Gastrocnemius medialis (tissue), 4 donors: ENCODE measurements around the gene LMNTD1. TPM values are rescaled to one million over a fixed set of nuclear protein-coding genes. Genes with fewer than 3 reads are reported as not detected.

Experiments used
- ATAC-seq, 2 donors: fragments of 150-250 bp; one replicate each; pipeline ENCODE4 v1.9.1; 2016
- DNase-seq, 2 donors: peaks; one replicate each; pipeline ENCODE4 v3.0.0-alpha.2; 2019
- H3K27ac ChIP-seq, 4 donors: fragments of 200-600 bp; sonication (generic); 1 replicate in 1 of 4; 2 replicates in 3 of 4; pipeline ENCODE4 v1.5.1; 2016 to 2018; ENCODE audit warnings: mild to moderate bottlenecking in 2 of 4, moderate library complexity in 1 of 4
- H3K27me3 ChIP-seq, 3 donors: fragments of 200-600 bp; sonication (generic) in 2 of 3; 1 replicate in 1 of 3; 2 replicates in 2 of 3; pipeline versions ENCODE4 v1.5.1 to v1.6.0; 2016 to 2019; ENCODE audit warnings: mild to moderate bottlenecking in 1 of 3, moderate library complexity in 1 of 3
- H3K36me3 ChIP-seq, 2 donors: fragments of 200-600 bp; sonication (generic) in 1 of 2; one replicate each; pipeline ENCODE4 v1.5.1; 2017 to 2018
- H3K4me1 ChIP-seq, 2 donors: fragments of 200-600 bp; sonication (generic) in 1 of 2; one replicate each; pipeline ENCODE4 v1.5.1; 2016 to 2017; ENCODE audit warnings: mild to moderate bottlenecking in 2 of 2
- H3K4me3 ChIP-seq, 4 donors: fragments of 200-600 bp; sonication (generic) in 3 of 4; 1 replicate in 1 of 4; 2 replicates in 3 of 4; pipeline ENCODE4 v1.5.1; 2016 to 2019; ENCODE audit warnings: mild to moderate bottlenecking in 2 of 4
- H3K9me3 ChIP-seq, 3 donors: fragments of 200-600 bp; sonication (generic) in 2 of 3; 1 replicate in 1 of 3; 2 replicates in 2 of 3; pipeline ENCODE4 v1.5.1; 2016 to 2019
- POLR2A ChIP-seq, 2 donors: fragments of 450-650 bp; IDR thresholded peaks; one replicate each; pipeline ENCODE4 v1.6.1; 2017; ENCODE audit warnings: antibody characterized with exemption in 2 of 2, mild to moderate bottlenecking in 2 of 2, moderate library complexity in 2 of 2
- in situ Hi-C, 4 donors: fragments of 200-750 bp; cut with MboI; loops; one replicate each; pipeline versions ENCODE4 v1.15.0 to v1.8.0; 2017; ENCODE audit warnings: low sequenced_read_pairs in 4 of 4
- intact Hi-C: fragments of 100-400 bp; cut with DNase I; formaldehyde crosslinking; loops from one replicate; pipeline ENCODE4 v1.15.1; 2023; ENCODE audit warnings: low total_unique reads
- total RNA-seq, 4 donors: library from RNA; depleted of rRNA; stranded (reverse); fragments of >200 nt; gene quantifications; one replicate each; pipeline versions ENCODE4 v1.1.0 to v1.2.3, GENCODE V29; 2016
- TF ChIP-seq, protein P1 (sequence below), 5 experiments: fragments of 450-650 bp in 3 of 5; fragments of 200-600 bp in 2 of 5; sonication (generic) in 2 of 5; IDR thresholded peaks in 4 of 5; conservative IDR thresholded peaks in 1 of 5; 1 replicate in 4 of 5; 2 replicates in 1 of 5; pipeline ENCODE4 v1.5.1; 2016 to 2019; ENCODE audit warnings: antibody characterized with exemption in 5 of 5, mild to moderate bottlenecking in 3 of 5, moderate library complexity in 3 of 5

Gene LMNTD1
- total RNA-seq, 4 donors from 2014 or later: not detected

- TF ChIP-seq, protein P1, sequence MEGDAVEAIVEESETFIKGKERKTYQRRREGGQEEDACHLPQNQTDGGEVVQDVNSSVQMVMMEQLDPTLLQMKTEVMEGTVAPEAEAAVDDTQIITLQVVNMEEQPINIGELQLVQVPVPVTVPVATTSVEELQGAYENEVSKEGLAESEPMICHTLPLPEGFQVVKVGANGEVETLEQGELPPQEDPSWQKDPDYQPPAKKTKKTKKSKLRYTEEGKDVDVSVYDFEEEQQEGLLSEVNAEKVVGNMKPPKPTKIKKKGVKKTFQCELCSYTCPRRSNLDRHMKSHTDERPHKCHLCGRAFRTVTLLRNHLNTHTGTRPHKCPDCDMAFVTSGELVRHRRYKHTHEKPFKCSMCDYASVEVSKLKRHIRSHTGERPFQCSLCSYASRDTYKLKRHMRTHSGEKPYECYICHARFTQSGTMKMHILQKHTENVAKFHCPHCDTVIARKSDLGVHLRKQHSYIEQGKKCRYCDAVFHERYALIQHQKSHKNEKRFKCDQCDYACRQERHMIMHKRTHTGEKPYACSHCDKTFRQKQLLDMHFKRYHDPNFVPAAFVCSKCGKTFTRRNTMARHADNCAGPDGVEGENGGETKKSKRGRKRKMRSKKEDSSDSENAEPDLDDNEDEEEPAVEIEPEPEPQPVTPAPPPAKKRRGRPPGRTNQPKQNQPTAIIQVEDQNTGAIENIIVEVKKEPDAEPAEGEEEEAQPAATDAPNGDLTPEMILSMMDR (IDR thresholded peaks at IDR 0.05 in 4 of 5, conservative IDR thresholded peaks at IDR 0.05 in 1 of 5): no peak
- TF ChIP-seq POLR2A (IDR thresholded peaks at IDR 0.05): no peak
- H3K4me1 ChIP-seq: no peaks in the 10 kb centered on the region
- intact Hi-C loops (no loop called here), in situ Hi-C loops (no loop called here)
- no peak overlapping the region for H3K27ac ChIP-seq
- no peak for DNase-seq
- H3K36me3 ChIP-seq: no peaks in the 10 kb centered on the region
- H3K27me3 ChIP-seq: no peaks in the 10 kb centered on the region
- no peaks in the 10 kb centered on the region for H3K9me3 ChIP-seq
- no peak overlapping the region for H3K4me3 ChIP-seq
- no peak for ATAC-seq
Observed at GRCh38 chr12:25469368-25469767, 83.7 kb downstream of the LMNTD1 start.

- Histone ChIP-seq H3K27ac (no peak overlapping the region), H3K36me3 (no peaks in the 10 kb centered on the region), H3K4me3 (no peak overlapping the region), H3K4me1 (no peaks in the 10 kb centered on the region), H3K9me3 (no peaks in the 10 kb centered on the region), H3K27me3 (no peaks in the 10 kb centered on the region)
- intact Hi-C loops (no loop called here), in situ Hi-C loops (no loop called here)
- no peak for DNase-seq
- TF ChIP-seq, protein P1 (IDR thresholded peaks at IDR 0.05 in 4 of 5, conservative IDR thresholded peaks at IDR 0.05 in 1 of 5): no peak
- TF ChIP-seq POLR2A (IDR thresholded peaks at IDR 0.05): no peak
- no peak for ATAC-seq
Observed at GRCh38 chr12:25463521-25463920, 89.6 kb downstream of the LMNTD1 start.

GRCh38 chr12:25463005-25463404, 90.1 kb downstream of the LMNTD1 start:
- Histone ChIP-seq H3K27ac (no peak overlapping the region), H3K27me3 (no peaks in the 10 kb centered on the region), H3K4me3 (no peak overlapping the region), H3K9me3 (no peaks in the 10 kb centered on the region), H3K36me3 (no peaks in the 10 kb centered on the region), H3K4me1 (no peaks in the 10 kb centered on the region)
- in situ Hi-C loops (no loop called here), intact Hi-C loops (no loop called here)
- TF ChIP-seq, protein P1 (IDR thresholded peaks at IDR 0.05 in 4 of 5, conservative IDR thresholded peaks at IDR 0.05 in 1 of 5): no peak
- TF ChIP-seq POLR2A (IDR thresholded peaks at IDR 0.05): no peak
- no peak for DNase-seq
- no peak for ATAC-seq

DNA sequence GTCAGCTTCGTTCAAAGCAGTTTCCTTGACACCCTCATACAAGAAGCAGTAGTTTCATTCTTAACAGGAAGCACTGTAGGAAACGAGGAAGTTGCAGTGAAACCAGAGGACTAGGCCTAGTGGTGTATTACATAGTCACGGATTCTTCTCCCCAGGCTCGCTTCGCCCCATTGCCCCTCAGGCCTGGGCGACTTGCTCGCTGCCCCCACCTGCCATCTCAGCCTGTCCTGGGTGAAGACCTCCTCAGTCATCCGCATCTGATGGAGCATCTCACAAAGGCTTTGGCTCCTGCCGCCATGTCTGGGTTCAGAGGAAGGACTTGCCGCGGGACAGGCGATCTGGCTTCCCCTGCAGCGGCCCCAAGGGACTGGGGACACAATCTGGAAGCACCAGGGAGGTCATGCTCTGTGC, 93.5 kb downstream of the LMNTD1 start:
- Histone ChIP-seq H3K4me3 (no peak overlapping the region), H3K27me3 (no peaks in the 10 kb centered on the region), H3K27ac (no peak overlapping the region), H3K4me1 (no peaks in the 10 kb centered on the region), H3K36me3 (no peaks in the 10 kb centered on the region), H3K9me3 (no peaks in the 10 kb centered on the region)
- DNase-seq (no peak), ATAC-seq (no peak)
- intact Hi-C loops (no loop called here), in situ Hi-C loops (no loop called here)
- TF ChIP-seq, protein P1 (IDR thresholded peaks at IDR 0.05 in 4 of 5, conservative IDR thresholded peaks at IDR 0.05 in 1 of 5): no peak
- TF ChIP-seq POLR2A (IDR thresholded peaks at IDR 0.05): no peak

DNA sequence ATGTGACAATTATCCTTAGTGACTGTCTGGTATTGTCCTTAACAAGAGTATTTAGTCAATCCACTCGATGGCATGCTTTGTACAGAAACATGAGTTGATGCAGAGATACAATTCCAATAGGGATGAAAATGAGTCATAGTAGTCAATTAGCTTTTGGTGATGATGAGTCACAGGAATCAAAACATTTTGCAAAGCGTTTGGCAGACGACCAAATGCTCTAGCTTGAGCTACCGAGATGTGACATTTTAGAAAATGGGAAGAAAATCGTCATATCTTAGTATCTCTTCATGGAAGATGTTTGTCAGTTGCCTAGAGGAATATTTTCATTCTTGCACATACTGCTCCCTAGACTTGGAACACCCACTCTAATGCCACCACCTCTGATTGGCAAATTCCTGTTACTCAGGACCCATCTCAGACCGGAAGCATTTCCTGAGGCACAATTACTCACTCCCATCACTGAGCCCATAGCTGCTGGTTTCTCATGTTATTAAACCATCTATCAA, 95.0 kb downstream of the LMNTD1 start:
- H3K4me3 ChIP-seq: no peak overlapping the region
- H3K27ac ChIP-seq: no peak overlapping the region
- no peak for ATAC-seq
- H3K36me3 ChIP-seq: no peaks in the 10 kb centered on the region
- H3K9me3 ChIP-seq: no peaks in the 10 kb centered on the region
- TF ChIP-seq, protein P1 (IDR thresholded peaks at IDR 0.05 in 4 of 5, conservative IDR thresholded peaks at IDR 0.05 in 1 of 5): no peak
- no peak for TF ChIP-seq POLR2A (IDR thresholded peaks at IDR 0.05)
- no peak for DNase-seq
- in situ Hi-C loops: no loop called here
- intact Hi-C loops: no loop called here
- no peaks in the 10 kb centered on the region for H3K27me3 ChIP-seq
- no peaks in the 10 kb centered on the region for H3K4me1 ChIP-seq
